GM23248 (cell line): Measurements from ENCODE around the gene SLC9A4. TPM values are rescaled to one million over a fixed set of nuclear protein-coding genes. Genes with fewer than 3 reads are reported as not detected.

Experiments used
- DNase-seq: peaks from one replicate; pipeline ENCODE4 v3.0.0-alpha.2; 2015
- H2AFZ ChIP-seq: fragments of 200-600 bp; sonication (generic); 2 replicates; pipeline ENCODE4 v1.6.1; 2016; ENCODE audit warnings: antibody characterized with exemption
- H3F3A ChIP-seq: fragments of 200-600 bp; sonication (generic); 2 replicates; pipeline ENCODE4 v1.6.1; 2016; ENCODE audit warnings: mild to moderate bottlenecking, antibody characterized with exemption, mixed run types; ENCODE audit not compliant: insufficient read depth
- H3K27ac ChIP-seq: fragments of 200-600 bp; sonication (generic); 2 replicates; pipeline ENCODE4 v1.5.1; 2016; ENCODE audit warnings: mild to moderate bottlenecking
- H3K27me3 ChIP-seq: fragments of 200-600 bp; sonication (generic); replicated peaks from 2 replicates; pipeline ENCODE4 v1.6.1; 2016; ENCODE audit warnings: mild to moderate bottlenecking; ENCODE audit not compliant: insufficient read depth
- H3K36me3 ChIP-seq: fragments of 200-600 bp; sonication (generic); 2 replicates; pipeline ENCODE4 v1.6.1; 2016; ENCODE audit warnings: low read depth, mild to moderate bottlenecking
- H3K4me1 ChIP-seq: fragments of 200-600 bp; sonication (generic); 2 replicates; pipeline ENCODE4 v1.6.1; 2016; ENCODE audit warnings: mild to moderate bottlenecking; ENCODE audit not compliant: insufficient read depth
- H3K4me2 ChIP-seq: fragments of 200-600 bp; sonication (generic); one replicate; pipeline ENCODE4 v1.6.1; 2016; ENCODE audit warnings: mild to moderate bottlenecking; ENCODE audit not compliant: unreplicated experiment
- H3K4me3 ChIP-seq: fragments of 200-600 bp; sonication (generic); 2 replicates; pipeline ENCODE4 v1.5.1; 2016; ENCODE audit warnings: mild to moderate bottlenecking
- H3K79me2 ChIP-seq: fragments of 200-600 bp; sonication (generic); 2 replicates; pipeline ENCODE4 v1.6.1; 2016; ENCODE audit warnings: mild to moderate bottlenecking; ENCODE audit not compliant: insufficient read depth
- H3K9ac ChIP-seq: fragments of 200-600 bp; sonication (generic); 2 replicates; pipeline ENCODE4 v1.6.1; 2016; ENCODE audit warnings: mild to moderate bottlenecking
- H3K9me2 ChIP-seq: fragments of 200-600 bp; sonication (generic); 2 replicates; pipeline ENCODE4 v1.6.1; 2016; ENCODE audit warnings: mixed run types, mild to moderate bottlenecking, moderate library complexity; ENCODE audit not compliant: insufficient read depth
- H3K9me3 ChIP-seq: fragments of 200-600 bp; sonication (generic); one replicate; pipeline ENCODE4 v1.6.1; 2017; ENCODE audit warnings: low read depth
- H4K20me1 ChIP-seq: fragments of 200-600 bp; sonication (generic); 2 replicates; pipeline ENCODE4 v1.6.0; 2016; ENCODE audit not compliant: insufficient read depth
- EZH2 ChIP-seq: fragments of 200-600 bp; sonication (generic); IDR thresholded peaks from 2 replicates; pipeline ENCODE4 v1.6.1; 2018; ENCODE audit warnings: antibody characterized with exemption, mild to moderate bottlenecking; ENCODE audit not compliant: insufficient read depth, poor library complexity, severe bottlenecking
- EZH2phosphoT487 ChIP-seq: fragments of 200-600 bp; sonication (generic); IDR thresholded peaks from 2 replicates; pipeline ENCODE4 v1.6.1; 2018; ENCODE audit warnings: antibody characterized with exemption, moderate library complexity, mild to moderate bottlenecking, low read depth; ENCODE audit not compliant: insufficient read depth
- WGBS, 2 experiments: methylation state at CpG; one replicate each; pipeline ENCODE4 v1.1.6; 2015 to 2017; ENCODE audit warnings: low lambda C conversion rate in 2 of 2, low coverage in 1 of 2; ENCODE audit errors: missing lambda C conversion rate in 2 of 2; 5-methylcytosine and 5-hydroxymethylcytosine counted together
- in situ Hi-C: fragments of 300-500 bp; cut with MboI; formaldehyde crosslinking; loops from 2 replicates; pipeline ENCODE4 v1.15.0; 2020
- polyA plus RNA-seq: library from polyadenylated mRNA; unstranded; fragments of >200 nt; fragmentation: Nextera tagmentation; extraction: Ambion mirVana; gene quantifications from 2 replicates; pipeline ENCODE4 v1.2.1, GENCODE V29; 2016
- total RNA-seq: library from RNA; depleted of rRNA; stranded (reverse); fragments of >200 nt; shearing (Covaris generic); gene quantifications from 2 replicates; pipeline ENCODE4 v1.2.3, GENCODE V29; 2014

Gene SLC9A4
- total and polyA plus RNA-seq, 2 experiments from 2014 or later, result not detected

- no peak overlapping the region for H2AFZ ChIP-seq
- no peak overlapping the region for H3K9ac ChIP-seq
- H3K4me3 ChIP-seq, result no peak overlapping the region
- H3F3A ChIP-seq, result peaks cover 11% of the 10 kb centered on the region
- peaks cover 10% of the 10 kb centered on the region for H3K27me3 ChIP-seq
- H3K9me3 ChIP-seq, result no peaks in the 10 kb centered on the region
- H3K27ac ChIP-seq, result no peak overlapping the region
- H3K79me2 ChIP-seq, result no peaks in the 10 kb centered on the region
- TF ChIP-seq EZH2phosphoT487 (no peak), EZH2 (no peak)
- in situ Hi-C loops, result no loop called here
- no peak for DNase-seq
- 55 to 62% methylated on average over 5 of the region's 5 CpGs for WGBS, 2 experiments
- no peak overlapping the region for H3K4me2 ChIP-seq
- H3K9me2 ChIP-seq, result no peaks in the 10 kb centered on the region
- H4K20me1 ChIP-seq, result no peaks in the 10 kb centered on the region
- no peaks in the 10 kb centered on the region for H3K36me3 ChIP-seq
- peaks cover 12% of the 10 kb centered on the region for H3K4me1 ChIP-seq
Observed at GRCh38 chr2:102515851-102516250, 42.8 kb downstream of the SLC9A4 start.

GRCh38 chr2:102518170-102518569 lies 45.1 kb downstream of the SLC9A4 start:
- no peak for DNase-seq
- Histone ChIP-seq H3K9me2 (no peaks in the 10 kb centered on the region), H4K20me1 (no peaks in the 10 kb centered on the region), H3K9ac (no peak overlapping the region), H3F3A (peaks cover 11% of the 10 kb centered on the region), H3K27me3 (peaks cover 14% of the 10 kb centered on the region), H3K4me3 (no peak overlapping the region), H3K36me3 (no peaks in the 10 kb centered on the region), H3K4me1 (peaks cover 12% of the 10 kb centered on the region), H3K79me2 (no peaks in the 10 kb centered on the region), H3K27ac (no peak overlapping the region), H3K4me2 (no peak overlapping the region), H2AFZ (no peak overlapping the region), H3K9me3 (no peaks in the 10 kb centered on the region)
- TF ChIP-seq EZH2phosphoT487 (no peak), EZH2 (no peak)
- in situ Hi-C loops, result no loop called here
- WGBS, 2 experiments, result 75 to 76% methylated on average over 3 of the region's 3 CpGs

GRCh38 chr2:102520009-102520408 lies 47.0 kb downstream of the SLC9A4 start:
- Histone ChIP-seq H3F3A (no peaks in the 10 kb centered on the region), H3K4me3 (no peak overlapping the region), H4K20me1 (no peaks in the 10 kb centered on the region), H3K9me3 (no peaks in the 10 kb centered on the region), H3K9ac (no peak overlapping the region), H3K36me3 (no peaks in the 10 kb centered on the region), H3K27ac (no peak overlapping the region), H3K79me2 (no peaks in the 10 kb centered on the region), H3K4me2 (no peak overlapping the region), H3K9me2 (no peaks in the 10 kb centered on the region), H3K4me1 (no peaks in the 10 kb centered on the region), H3K27me3 (peaks cover 14% of the 10 kb centered on the region), H2AFZ (no peak overlapping the region)
- DNase-seq, result peak; percentile 44
- in situ Hi-C loops, result no loop called here
- no peak for TF ChIP-seq EZH2
- TF ChIP-seq EZH2phosphoT487, result no peak
- 17 to 23% methylated on average over 2 of the region's 2 CpGs for WGBS, 2 experiments

GRCh38 chr2:102520801-102521200 lies 47.8 kb downstream of the SLC9A4 start:
- Histone ChIP-seq H3K4me1 (no peaks in the 10 kb centered on the region), H3K79me2 (no peaks in the 10 kb centered on the region), H3K4me2 (no peak overlapping the region), H3K27me3 (peaks cover 14% of the 10 kb centered on the region), H3K27ac (no peak overlapping the region), H3K9me3 (no peaks in the 10 kb centered on the region), H3F3A (no peaks in the 10 kb centered on the region), H3K9ac (no peak overlapping the region), H3K36me3 (no peaks in the 10 kb centered on the region), H3K4me3 (no peak overlapping the region), H2AFZ (no peak overlapping the region), H4K20me1 (no peaks in the 10 kb centered on the region), H3K9me2 (no peaks in the 10 kb centered on the region)
- in situ Hi-C loops, result no loop called here
- 45 to 50% methylated on average over 1 of the region's 1 CpG for WGBS, 2 experiments
- no peak for DNase-seq
- TF ChIP-seq EZH2 (no peak), EZH2phosphoT487 (no peak)

- 41 to 49% methylated on average over 4 of the region's 4 CpGs for WGBS, 2 experiments
- no peak overlapping the region for H3K9ac ChIP-seq
- H2AFZ ChIP-seq, result no peak overlapping the region
- no peaks in the 10 kb centered on the region for H3K4me1 ChIP-seq
- in situ Hi-C loops, result no loop called here
- no peak for TF ChIP-seq EZH2
- TF ChIP-seq EZH2phosphoT487, result no peak
- H3K4me2 ChIP-seq, result no peak overlapping the region
- H3K27ac ChIP-seq, result no peak overlapping the region
- H3K9me3 ChIP-seq, result no peaks in the 10 kb centered on the region
- no peak for DNase-seq
- H3K4me3 ChIP-seq, result no peak overlapping the region
- no peaks in the 10 kb centered on the region for H3F3A ChIP-seq
- no peaks in the 10 kb centered on the region for H4K20me1 ChIP-seq
- H3K27me3 ChIP-seq, result peaks cover 14% of the 10 kb centered on the region
- H3K79me2 ChIP-seq, result no peaks in the 10 kb centered on the region
- H3K36me3 ChIP-seq, result no peaks in the 10 kb centered on the region
- no peaks in the 10 kb centered on the region for H3K9me2 ChIP-seq
Observed at GRCh38 chr2:102522162-102522561, 49.1 kb downstream of the SLC9A4 start.
